Heart left ventricle (tissue), 13 donors: ENCODE data around the gene MXRA7.

Experiments
- CTCF ChIP-seq, 12 donors: fragments of 200-600 bp; sonication (generic) in 4 of 12; IDR thresholded peaks; one replicate each; pipeline versions ENCODE4 v1.5.0 to v1.8.0; 2018 to 2022; ENCODE audit warnings: antibody characterized with exemption in 12 of 12, mild to moderate bottlenecking in 5 of 12
- POLR2A ChIP-seq, 2 donors: fragments of 450-650 bp; IDR thresholded peaks; one replicate each; pipeline ENCODE4 v1.6.1; 2017; ENCODE audit warnings: antibody characterized with exemption in 2 of 2, mild to moderate bottlenecking in 2 of 2, moderate library complexity in 2 of 2
- donor health status: ischemic (EF 13 %, LVEDD 7.1; RV severe dilation, severe dysfunction).
- donor health status: DM: no; HTN: yes; CAD: no.
- donor health status: DM: no; HTN: no; CAD: no.
- donor health status: ischemic (EF 25% LVEDD 6.9; RV normal size, moderate dysfunction).
- donor health status: ischemic (EF 25% LVEDD 5.7; RV mildly dilated, moderate dysfunction).
- donor health status: ischemic (EF 35%, LVEDD 5.7; RV mildly dilated, moderate dysfunction).
- donor health status: nonischemic (EF 11% LVEDD 7.7; RV severe dilation, severe dysfunction).
- donor health status: DM: yes; HTN: yes; CAD: no.
- donor health status: PGD.
- donor health status: ischemic (EF 29% LVEDD 5.4; RV normal size, mild dysfunction).
- donor health status: nonischemic (EF 23%, LVEDD 6.1; RV moderate dilation, normal function).

GRCh38 chr17:76735586-76736348 lies 25.0 kb upstream of the MXRA7 start:
- TF ChIP-seq CTCF (IDR thresholded peaks at IDR 0.05) (no peak), POLR2A (IDR thresholded peaks at IDR 0.05) (no peak)
